Right cardiac atrium (tissue), 5 donors: ENCODE results near the gene PRR5. TPM values are rescaled to one million over a fixed set of nuclear protein-coding genes. Genes with fewer than 3 reads are reported as not detected.

Experiments used
- ATAC-seq, 2 donors: fragments of 200-7000 bp; cut with Tn5 transposase; one replicate each; pipeline versions ENCODE4 v1.8.0 to v1.9.1; 2020; ENCODE audit warnings: moderate library complexity in 2 of 2, mild to moderate bottlenecking in 1 of 2
- DNase-seq, 3 donors: peaks; one replicate each; pipeline ENCODE4 v3.0.0-alpha.2; 2020
- H3K27ac ChIP-seq: one replicate; pipeline ENCODE4 v1.5.1; 2013; ENCODE audit warnings: mild to moderate bottlenecking, low read length, control low read depth, moderate library complexity
- H3K27me3 ChIP-seq: one replicate; pipeline ENCODE4 v1.6.1; 2013; ENCODE audit not compliant: control insufficient read depth, insufficient read depth
- H3K4me1 ChIP-seq: one replicate; pipeline ENCODE4 v1.6.1; 2013; ENCODE audit warnings: low read length; ENCODE audit not compliant: control insufficient read depth, insufficient read depth
- H3K4me3 ChIP-seq: one replicate; pipeline ENCODE4 v1.5.1; 2013; ENCODE audit warnings: low read length, control low read depth
- H3K9me3 ChIP-seq: one replicate; pipeline ENCODE4 v1.6.1; 2013; ENCODE audit warnings: low read length; ENCODE audit not compliant: control insufficient read depth
- WGBS: extraction: QIAGEN DNeasy Blood & Tissue Kit; methylation state at CpG from one replicate; pipeline ENCODE4 v1.1.7; 2013; 5-methylcytosine and 5-hydroxymethylcytosine counted together
- intact Hi-C, 4 donors: fragments of 100-400 bp; cut with DNase I; formaldehyde crosslinking; loops; one replicate each; pipeline versions ENCODE4 v1.11.0 to v1.14.0; 2022 to 2023
- polyA plus RNA-seq: library from polyadenylated mRNA; stranded (reverse); fragments of 200-250 nt; gene quantifications from one replicate; pipeline ENCODE4 v1.2.3, GENCODE V29; 2013
- total RNA-seq, 4 donors: library from RNA; stranded (reverse); fragmentation: NEBNext Ultra II Directional; extraction: Animal tissue kit (Norgen Biotek cat#: 25700); gene quantifications; one replicate each; pipeline ENCODE4 v1.2.1, GENCODE V29; 2021
- donor health status: healthy with polysubstance abuse.
- donor health status: DM: no; HTN: yes; CAD: no.
- donor health status: DM: no; HTN: no; CAD: no.
- donor health status: DM: no; HTN: yes; CAD: no; lungs with severe emphysema.
- donor health status: DM: yes; HTN: yes; CAD: no.

PRR5 gene
- total and polyA plus RNA-seq, 5 donors = 6.1 to 10.9 (median 9.2) TPM

DNA sequence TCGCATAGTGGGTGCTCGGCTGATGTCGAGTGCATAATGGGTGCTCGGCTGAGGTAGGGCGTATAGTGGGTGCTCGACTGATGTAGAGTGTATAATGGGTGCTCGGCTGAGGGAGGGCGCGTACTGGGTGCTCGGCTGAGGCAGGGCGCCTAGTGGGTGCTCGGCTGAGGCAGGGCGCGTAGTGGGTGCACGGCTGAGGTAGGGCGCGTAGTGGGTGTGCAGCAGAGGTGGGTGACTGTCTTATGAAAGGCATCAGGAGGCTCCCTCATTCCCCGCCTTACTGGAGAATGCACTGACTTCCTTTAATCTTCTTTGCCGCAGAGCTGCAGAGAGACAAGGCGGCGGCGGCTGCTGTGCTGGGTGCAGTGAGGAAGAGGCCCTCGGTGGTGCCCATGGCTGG, 84.1 kb downstream of the PRR5 start:
- Histone ChIP-seq H3K4me3 (no peak overlapping the region), H3K27ac (no peak overlapping the region), H3K27me3 (no peaks in the 10 kb centered on the region), H3K9me3 (no peaks in the 10 kb centered on the region), H3K4me1 (no peaks in the 10 kb centered on the region)
- DNase-seq (no peak), ATAC-seq (no peak)
- WGBS = 85% methylated on average over 23 of the region's 23 CpGs
- intact Hi-C loops = no loop called here

DNA sequence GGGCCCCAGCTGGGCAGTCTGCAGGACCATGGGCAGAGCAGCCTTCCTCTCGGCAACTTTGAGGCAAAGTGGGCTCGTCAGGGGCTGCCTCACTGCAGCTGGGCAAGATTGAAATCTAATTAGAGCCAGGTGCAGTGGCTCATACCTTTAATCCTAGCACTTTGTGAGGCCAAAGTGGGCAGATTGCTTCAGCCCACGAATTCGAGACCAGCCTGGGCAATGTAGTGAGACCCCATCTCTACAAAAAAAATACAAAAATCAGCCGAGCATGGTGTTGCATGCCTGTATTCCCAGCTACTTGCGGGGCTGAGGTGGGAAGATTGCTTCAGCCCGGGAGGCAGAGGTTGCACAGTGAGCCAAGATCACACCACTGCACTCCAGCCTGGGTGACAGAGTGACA, 84.6 kb downstream of the PRR5 start:
- H3K9me3 ChIP-seq = no peaks in the 10 kb centered on the region
- no peaks in the 10 kb centered on the region for H3K4me1 ChIP-seq
- ATAC-seq (no peak), DNase-seq (no peak)
- no peaks in the 10 kb centered on the region for H3K27me3 ChIP-seq
- WGBS = 71% methylated on average over 7 of the region's 7 CpGs
- no peak overlapping the region for H3K4me3 ChIP-seq
- intact Hi-C loops = no loop called here
- H3K27ac ChIP-seq = no peak overlapping the region

Other genes starting within 250 kb of the PRR5 start
- 10 to 100 TPM; 27.3 to 35.4 (median 31.1) TPM for gene RTL6, start 204.0 kb upstream of the PRR5 start, total RNA-seq
- 10.0 TPM for gene RTL6, start 204.0 kb upstream of the PRR5 start, polyA plus RNA-seq
- gene ARHGAP8, start 50.4 kb downstream of the PRR5 start, total RNA-seq = 1 to 10 TPM in 1 of 4 donors, under 1 TPM in 3; 0.26 to 1.9 (median 0.74) TPM
- 0.02 TPM for gene ARHGAP8, start 50.4 kb downstream of the PRR5 start, polyA plus RNA-seq